Measurements from ENCODE around the gene MINDY3. TPM values are rescaled to one million over a fixed set of nuclear protein-coding genes. Genes with fewer than 3 reads are reported as not detected.

MINDY3 gene
- total RNA-seq, 1 donor from 2014 or later: 39.2 TPM

DNA sequence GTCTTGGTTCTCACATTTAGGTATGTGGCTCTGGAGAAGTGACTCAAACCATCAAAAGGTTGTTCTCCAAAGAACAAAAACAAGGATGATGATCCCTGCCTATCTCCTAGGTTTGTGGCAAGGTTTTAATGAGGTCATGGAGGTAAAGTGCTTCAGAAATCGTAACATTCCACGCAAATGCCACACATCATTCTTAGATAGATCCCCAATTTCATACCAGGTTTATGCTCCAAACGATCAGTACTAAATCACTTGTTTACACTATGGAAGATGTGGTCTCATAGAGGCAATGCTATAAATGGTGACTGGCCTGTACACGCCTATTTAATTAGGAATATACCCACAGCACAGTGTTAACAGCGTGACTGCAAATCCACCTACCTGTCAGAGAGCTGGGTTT lies 66.6 kb downstream of the MINDY3 start:
- H3K4me3 ChIP-seq: no peak overlapping the region
- no peaks in the 10 kb centered on the region for H3K27me3 ChIP-seq
- intact Hi-C loops (cut with DNase I): no loop called here
- ATAC-seq: no peak
- H3K36me3 ChIP-seq: peaks cover 21% of the 10 kb centered on the region
- TF ChIP-seq, protein P1, sequence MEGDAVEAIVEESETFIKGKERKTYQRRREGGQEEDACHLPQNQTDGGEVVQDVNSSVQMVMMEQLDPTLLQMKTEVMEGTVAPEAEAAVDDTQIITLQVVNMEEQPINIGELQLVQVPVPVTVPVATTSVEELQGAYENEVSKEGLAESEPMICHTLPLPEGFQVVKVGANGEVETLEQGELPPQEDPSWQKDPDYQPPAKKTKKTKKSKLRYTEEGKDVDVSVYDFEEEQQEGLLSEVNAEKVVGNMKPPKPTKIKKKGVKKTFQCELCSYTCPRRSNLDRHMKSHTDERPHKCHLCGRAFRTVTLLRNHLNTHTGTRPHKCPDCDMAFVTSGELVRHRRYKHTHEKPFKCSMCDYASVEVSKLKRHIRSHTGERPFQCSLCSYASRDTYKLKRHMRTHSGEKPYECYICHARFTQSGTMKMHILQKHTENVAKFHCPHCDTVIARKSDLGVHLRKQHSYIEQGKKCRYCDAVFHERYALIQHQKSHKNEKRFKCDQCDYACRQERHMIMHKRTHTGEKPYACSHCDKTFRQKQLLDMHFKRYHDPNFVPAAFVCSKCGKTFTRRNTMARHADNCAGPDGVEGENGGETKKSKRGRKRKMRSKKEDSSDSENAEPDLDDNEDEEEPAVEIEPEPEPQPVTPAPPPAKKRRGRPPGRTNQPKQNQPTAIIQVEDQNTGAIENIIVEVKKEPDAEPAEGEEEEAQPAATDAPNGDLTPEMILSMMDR (IDR thresholded peaks at IDR 0.05): no peak
- no peaks in the 10 kb centered on the region for H3K9me3 ChIP-seq
- H3K4me1 ChIP-seq: no peaks in the 10 kb centered on the region
- DNase-seq: no peak
- no peak overlapping the region for H3K27ac ChIP-seq

DNA sequence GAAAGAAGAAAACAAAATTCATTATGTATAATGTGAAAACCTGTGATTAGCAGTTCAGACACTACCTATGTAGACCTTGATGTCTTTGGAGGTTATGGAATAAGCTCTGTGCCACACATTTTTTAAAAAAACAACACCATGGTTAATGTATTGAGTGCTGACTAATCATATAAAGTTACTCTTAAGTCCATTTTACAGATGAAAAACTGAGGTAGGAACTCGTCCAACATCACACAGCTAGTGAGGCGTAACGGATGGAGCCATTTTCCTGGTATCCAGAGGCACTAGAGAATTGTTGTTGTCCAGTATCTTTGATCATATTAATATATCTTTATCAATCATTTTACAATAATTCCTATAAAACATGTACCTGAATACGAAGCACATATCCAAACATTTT lies 67.5 kb downstream of the MINDY3 start:
- DNase-seq (no peak), ATAC-seq (no peak)
- H3K9me3 ChIP-seq: no peaks in the 10 kb centered on the region
- TF ChIP-seq, protein P1 (IDR thresholded peaks at IDR 0.05): no peak
- peaks cover 30% of the 10 kb centered on the region for H3K36me3 ChIP-seq
- H3K4me1 ChIP-seq: no peaks in the 10 kb centered on the region
- H3K27me3 ChIP-seq: no peaks in the 10 kb centered on the region
- no peak overlapping the region for H3K4me3 ChIP-seq
- intact Hi-C loops (cut with DNase I): no loop called here
- no peak overlapping the region for H3K27ac ChIP-seq

DNA sequence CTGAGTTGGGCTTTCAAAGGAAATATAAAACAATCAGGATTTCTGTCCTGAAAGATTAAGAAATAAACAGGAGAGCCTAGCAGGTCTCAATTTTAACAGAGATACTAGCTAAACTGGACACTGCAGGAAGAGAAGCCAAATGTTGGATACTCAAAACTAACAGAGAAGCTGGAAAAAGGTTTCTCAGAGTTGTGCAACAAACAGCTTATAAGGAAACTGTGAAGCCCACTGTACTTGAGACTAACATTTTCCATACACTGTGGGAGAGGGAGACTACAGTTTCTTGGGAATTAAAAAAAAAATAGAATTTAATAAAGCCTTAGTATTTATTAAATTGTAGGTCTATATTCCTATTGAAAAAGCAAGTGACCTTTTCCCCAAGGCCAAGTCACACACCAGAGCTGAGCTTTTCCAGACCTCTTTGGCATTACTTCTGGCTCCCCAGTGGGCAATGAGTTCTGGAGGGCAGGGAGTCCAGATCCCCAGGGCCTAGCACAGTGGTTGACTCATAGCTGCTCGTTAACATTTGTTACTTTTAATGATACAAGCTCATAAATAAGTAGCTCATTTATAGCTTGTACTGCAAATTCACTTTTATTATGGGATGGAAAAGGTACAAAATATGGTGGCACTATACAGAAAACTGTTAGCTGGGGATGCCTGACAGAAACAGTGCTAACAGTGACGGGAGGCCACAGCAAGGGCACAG lies 68.3 kb downstream of the MINDY3 start:
- H3K36me3 ChIP-seq: peaks cover 38% of the 10 kb centered on the region
- TF ChIP-seq, protein P1 (IDR thresholded peaks at IDR 0.05): no peak

DNA sequence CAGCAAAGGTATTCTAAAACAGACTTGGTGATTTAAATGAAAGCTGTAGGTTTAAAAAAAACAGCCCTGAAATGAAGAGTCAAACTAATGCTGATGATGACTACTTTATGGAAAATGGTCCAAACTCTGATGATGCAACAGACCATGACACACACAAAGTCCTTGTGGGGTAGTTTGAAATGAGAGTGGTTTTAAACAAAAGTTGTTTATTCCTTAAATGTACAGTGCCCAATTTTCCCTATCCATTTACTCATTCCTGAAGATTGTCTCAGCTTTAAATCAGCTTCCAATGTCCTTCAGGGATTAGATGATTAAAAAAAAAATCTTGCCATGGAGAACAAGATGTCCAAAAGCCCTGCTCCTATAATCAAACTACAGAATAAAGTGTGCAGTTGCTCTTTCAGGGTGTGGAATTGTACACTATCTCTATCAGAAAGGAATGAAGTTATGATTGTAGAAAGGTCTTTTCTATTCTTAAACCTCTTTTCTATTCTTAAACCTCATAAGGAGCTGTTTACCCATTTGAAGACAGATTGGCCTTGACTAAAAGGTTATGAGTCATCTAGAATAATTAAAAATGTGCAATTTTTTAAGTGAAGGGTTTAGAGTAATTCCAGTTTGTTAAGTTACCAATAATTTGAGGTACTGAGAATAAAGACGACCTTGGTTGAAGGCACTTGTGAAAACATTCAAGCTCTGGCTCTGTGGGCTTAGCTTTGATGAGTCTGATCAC lies 70.3 kb downstream of the MINDY3 start:
- Histone ChIP-seq H3K27ac (no peak overlapping the region), H3K27me3 (no peaks in the 10 kb centered on the region), H3K4me1 (no peaks in the 10 kb centered on the region), H3K9me3 (no peaks in the 10 kb centered on the region), H3K4me3 (no peak overlapping the region), H3K36me3 (peaks cover 38% of the 10 kb centered on the region)
- TF ChIP-seq, protein P1 (IDR thresholded peaks at IDR 0.05): no peak
- no peak for ATAC-seq
- intact Hi-C loops (cut with DNase I): no loop called here
- DNase-seq: no peak

More for the DNA sequence above, 68.3 kb downstream of the MINDY3 start:
- no peak for ATAC-seq
- Histone ChIP-seq H3K9me3 (no peaks in the 10 kb centered on the region), H3K4me1 (no peaks in the 10 kb centered on the region), H3K27me3 (no peaks in the 10 kb centered on the region), H3K4me3 (no peak overlapping the region), H3K27ac (no peak overlapping the region)
- intact Hi-C loops (cut with DNase I): no loop called here
- no peak for DNase-seq

DNA sequence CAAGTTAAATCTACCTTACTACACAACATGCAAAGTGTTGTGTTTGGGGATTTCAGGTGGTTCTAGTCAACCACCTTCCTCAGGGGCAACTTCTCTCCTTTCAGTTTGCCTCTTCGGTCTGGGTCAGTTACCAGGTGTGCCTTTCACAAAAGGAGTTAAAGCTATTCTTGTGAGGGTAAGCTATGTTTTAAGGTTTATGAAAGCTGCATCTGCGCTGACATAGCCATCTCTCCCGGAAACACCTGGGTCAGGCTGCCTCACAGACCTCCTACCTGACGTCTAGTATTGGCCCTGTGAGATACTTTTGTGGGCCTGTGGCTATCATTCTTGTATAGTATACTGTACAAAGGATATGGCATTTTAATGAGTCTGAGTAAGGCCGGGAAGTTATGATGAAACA lies 72.9 kb downstream of the MINDY3 start:
- Histone ChIP-seq H3K27ac (no peak overlapping the region), H3K9me3 (no peaks in the 10 kb centered on the region), H3K4me1 (no peaks in the 10 kb centered on the region), H3K4me3 (no peak overlapping the region), H3K36me3 (peaks cover 30% of the 10 kb centered on the region), H3K27me3 (no peaks in the 10 kb centered on the region)
- DNase-seq: no peak
- intact Hi-C loops (cut with DNase I): no loop called here
- ATAC-seq: no peak
- TF ChIP-seq, protein P1 (IDR thresholded peaks at IDR 0.05): no peak
